Mucosa of rectum (tissue), 2 donors: ENCODE data around the gene CACNA1B.
"Not testable (repeated sequence)": the region's sequence is repeated elsewhere in the genome, so short reads cannot be mapped to it uniquely, and the experiment has no call there.

Experiments
- H3K27ac ChIP-seq, 2 donors: one replicate each; pipeline ENCODE4 v1.7.0; 2013; ENCODE audit warnings: inconsistent platforms in 2 of 2, low read depth in 2 of 2, low read length in 2 of 2
- H3K27me3 ChIP-seq, 2 donors: one replicate each; pipeline ENCODE4 v1.7.0; 2013; ENCODE audit warnings: low read length in 2 of 2; ENCODE audit not compliant: control insufficient read depth in 2 of 2, insufficient read depth in 2 of 2
- H3K36me3 ChIP-seq, 2 donors: one replicate each; pipeline ENCODE4 v1.7.0; 2013; ENCODE audit warnings: low read length in 2 of 2; ENCODE audit not compliant: control insufficient read depth in 2 of 2, insufficient read depth in 2 of 2
- H3K4me1 ChIP-seq, 2 donors: one replicate each; pipeline ENCODE4 v1.7.0; 2013; ENCODE audit warnings: low read length in 2 of 2, mild to moderate bottlenecking in 1 of 2; ENCODE audit not compliant: control insufficient read depth in 2 of 2, insufficient read depth in 2 of 2
- H3K4me3 ChIP-seq, 2 donors: one replicate each; pipeline ENCODE4 v1.7.0; 2013; ENCODE audit warnings: low read length in 2 of 2
- H3K9ac ChIP-seq, 2 donors: one replicate each; pipeline ENCODE4 v1.7.0; 2013; ENCODE audit warnings: low read length in 2 of 2, low read depth in 1 of 2, mild to moderate bottlenecking in 1 of 2
- H3K9me3 ChIP-seq, 2 donors: one replicate each; pipeline ENCODE4 v1.7.0; 2013; ENCODE audit warnings: low read length in 2 of 2; ENCODE audit not compliant: control insufficient read depth in 2 of 2
- donor health status: healthy.
- donor health status: Normal muscosa, but diverticular disease.

The CACNA1B gene

GRCh38 chr9:138140980-138141379 is 263.4 kb downstream of the CACNA1B start:
- not testable (repeated sequence) for H3K4me1 ChIP-seq, H3K4me3 ChIP-seq, H3K36me3 ChIP-seq, H3K27ac ChIP-seq, H3K27me3 ChIP-seq, H3K9me3 ChIP-seq, H3K9ac ChIP-seq

GRCh38 chr9:138142528-138143244 is 265.1 kb downstream of the CACNA1B start:
- H3K9ac ChIP-seq, H3K27me3 ChIP-seq: not testable (repeated sequence)

GRCh38 chr9:138143491-138143890 is 265.9 kb downstream of the CACNA1B start:
- not testable (repeated sequence) for H3K9me3 ChIP-seq, H3K9ac ChIP-seq, H3K27me3 ChIP-seq, H3K4me1 ChIP-seq, H3K36me3 ChIP-seq, H3K4me3 ChIP-seq, H3K27ac ChIP-seq

More at GRCh38 chr9:138142528-138143244, 265.1 kb downstream of the CACNA1B start:
- not testable (repeated sequence) for H3K4me1 ChIP-seq, H3K36me3 ChIP-seq, H3K27ac ChIP-seq, H3K9me3 ChIP-seq, H3K4me3 ChIP-seq

GRCh38 chr9:138147556-138147955 is 270.0 kb downstream of the CACNA1B start:
- not testable (repeated sequence) for H3K9ac ChIP-seq, H3K4me3 ChIP-seq, H3K36me3 ChIP-seq

GRCh38 chr9:138149672-138150656 is 272.4 kb downstream of the CACNA1B start:
- H3K9ac ChIP-seq, H3K36me3 ChIP-seq, H3K9me3 ChIP-seq, H3K4me1 ChIP-seq, H3K27ac ChIP-seq, H3K27me3 ChIP-seq: not testable (repeated sequence)
- H3K4me3 ChIP-seq = peak overlapping the region; percentile 35 to 37

More at GRCh38 chr9:138147556-138147955, 270.0 kb downstream of the CACNA1B start:
- H3K27me3 ChIP-seq, H3K4me1 ChIP-seq, H3K27ac ChIP-seq, H3K9me3 ChIP-seq: not testable (repeated sequence)

- H3K27me3 ChIP-seq, H3K27ac ChIP-seq, H3K9me3 ChIP-seq, H3K4me3 ChIP-seq, H3K4me1 ChIP-seq, H3K36me3 ChIP-seq, H3K9ac ChIP-seq: not testable (repeated sequence)
Measured at GRCh38 chr9:138155788-138156187, 278.2 kb downstream of the CACNA1B start.

- not testable (repeated sequence) for H3K27me3 ChIP-seq, H3K4me3 ChIP-seq, H3K27ac ChIP-seq, H3K9ac ChIP-seq, H3K36me3 ChIP-seq, H3K9me3 ChIP-seq, H3K4me1 ChIP-seq
Measured at GRCh38 chr9:138166793-138167192, 289.2 kb downstream of the CACNA1B start.
